Tibial nerve (tissue), 4 donors: ENCODE results near the gene TLR9. TPM values are rescaled to one million over a fixed set of nuclear protein-coding genes. Genes with fewer than 3 reads are reported as not detected.
"Not testable (repeated sequence)": the region's sequence is repeated elsewhere in the genome, so short reads cannot be mapped to it uniquely, and the experiment has no call there.

Experiments used
- DNase-seq, 2 donors: peaks; one replicate each; pipeline ENCODE4 v3.0.0-alpha.2; 2019; ENCODE audit warnings: low spot score in 2 of 2
- H3K27ac ChIP-seq, 4 donors: fragments of 200-600 bp; sonication (generic) in 3 of 4; one replicate each; pipeline ENCODE4 v1.5.1; 2017 to 2019; ENCODE audit warnings: mild to moderate bottlenecking in 1 of 4
- H3K27me3 ChIP-seq, 2 donors: fragments of 200-600 bp; sonication (generic) in 1 of 2; one replicate each; pipeline versions ENCODE4 v1.5.1 to v1.6.0; 2017 to 2019
- H3K36me3 ChIP-seq, 3 donors: fragments of 200-600 bp; sonication (generic); one replicate each; pipeline ENCODE4 v1.5.1; 2018 to 2019
- H3K4me1 ChIP-seq, 4 donors: fragments of 200-600 bp; sonication (generic) in 3 of 4; one replicate each; pipeline ENCODE4 v1.5.1; 2017 to 2019
- H3K4me3 ChIP-seq, 4 donors: fragments of 200-600 bp; sonication (generic) in 3 of 4; one replicate each; pipeline ENCODE4 v1.5.1; 2017 to 2019; ENCODE audit warnings: mild to moderate bottlenecking in 1 of 4, moderate library complexity in 1 of 4
- H3K9me3 ChIP-seq, 4 donors: fragments of 200-600 bp; sonication (generic) in 3 of 4; one replicate each; pipeline ENCODE4 v1.5.1; 2017 to 2019
- CTCF ChIP-seq, 5 experiments: fragments of 200-600 bp in 3 of 5; fragments of 450-650 bp in 2 of 5; sonication (generic) in 3 of 5; IDR thresholded peaks; one replicate each; pipeline ENCODE4 v1.5.1; 2016 to 2019; ENCODE audit warnings: antibody characterized with exemption in 5 of 5, mild to moderate bottlenecking in 3 of 5, moderate library complexity in 2 of 5
- EP300 ChIP-seq, 2 donors: sonication (generic); formaldehyde crosslinking; IDR thresholded peaks; one replicate each; pipeline ENCODE4 v1.6.1; 2017; ENCODE audit warnings: antibody characterized with exemption in 2 of 2, mild to moderate bottlenecking in 1 of 2
- POLR2A ChIP-seq, 2 donors: fragments of 450-650 bp; IDR thresholded peaks; one replicate each; pipeline ENCODE4 v1.6.1; 2017; ENCODE audit warnings: antibody characterized with exemption in 2 of 2, mild to moderate bottlenecking in 2 of 2, moderate library complexity in 2 of 2
- WGBS, 2 donors: methylation state at CpG; one replicate each; pipeline ENCODE4 v1.1.5; 2018; 5-methylcytosine and 5-hydroxymethylcytosine counted together
- total RNA-seq, 4 donors: library from RNA; depleted of rRNA; stranded (reverse); fragments of >200 nt; gene quantifications; one replicate each; pipeline ENCODE4 v1.1.0, GENCODE V29; 2016

The TLR9 gene
- under 1 TPM in 2 of 4 donors, not detected in 2; 0.30 to 0.39 TPM for total RNA-seq

GRCh38 chr3:52225452-52226228 is at the start of gene TLR9:
Gene TLR9, minus strand, starts transcription at chr3:52225645. Its CDS starts 116 bp downstream, at chr3:52225529.
- Histone ChIP-seq H3K9me3 (no peaks in the 10 kb centered on the region), H3K36me3 (peaks cover 0 to 47% (median 19%) of the 10 kb centered on the region in 3 donors), H3K27ac (peak within 1 kb of the TSS in 1 of 4 donors; percentile 62), H3K4me3 (peak within 1 kb of the TSS in 1 of 4 donors; percentile 21), H3K27me3 (no peaks in the 10 kb centered on the region), H3K4me1 (peaks cover 0 to 13% (median 1%) of the 10 kb centered on the region in 4 donors)
- DNase-seq: no peak
- WGBS, 2 donors: 60 to 64% methylated on average over 9 of the region's 9 CpGs
- no peak for TF ChIP-seq CTCF (IDR thresholded peaks at IDR 0.05)
- TF ChIP-seq EP300 (IDR thresholded peaks at IDR 0.05): no peak
- no peak for TF ChIP-seq POLR2A (IDR thresholded peaks at IDR 0.05)

GRCh38 chr3:52274781-52275180 is 49.3 kb upstream of the TLR9 start:
- peaks cover 0 to 16% (median 0%) of the 10 kb centered on the region in 3 donors for H3K36me3 ChIP-seq
- H3K4me1 ChIP-seq: peaks cover 0 to 84% (median 46%) of the 10 kb centered on the region in 4 donors
- DNase-seq, H3K4me3 ChIP-seq, H3K27me3 ChIP-seq, H3K27ac ChIP-seq, H3K9me3 ChIP-seq: not testable (repeated sequence)
- WGBS, 2 donors: 91 to 93% methylated on average over 18 of the region's 18 CpGs

- Histone ChIP-seq H3K27ac (peak overlapping the region in 1 of 4 donors; percentile 79), H3K4me3 (no peak overlapping the region), H3K9me3 (no peaks in the 10 kb centered on the region), H3K36me3 (peaks cover 0 to 33% (median 10%) of the 10 kb centered on the region in 3 donors), H3K27me3 (no peaks in the 10 kb centered on the region), H3K4me1 (peaks cover 0 to 94% (median 56%) of the 10 kb centered on the region in 4 donors)
- DNase-seq: no peak
- TF ChIP-seq POLR2A (IDR thresholded peaks at IDR 0.05): no peak
- TF ChIP-seq CTCF (IDR thresholded peaks at IDR 0.05): no peak
- TF ChIP-seq EP300 (IDR thresholded peaks at IDR 0.05): no peak
- WGBS, 2 donors: 80 to 81% methylated on average over 3 of the region's 3 CpGs
Observed at GRCh38 chr3:52272831-52273230, 47.4 kb upstream of the TLR9 start.

- H3K27me3 ChIP-seq, H3K9me3 ChIP-seq, H3K4me3 ChIP-seq, DNase-seq: not testable (repeated sequence)
- WGBS, 2 donors: 91 to 93% methylated on average over 9 of the region's 9 CpGs
- Histone ChIP-seq H3K27ac (peak overlapping the region in 3 of 4 donors; percentile 48 to 79 (median 79)), H3K36me3 (peaks cover 0 to 40% (median 12%) of the 10 kb centered on the region in 3 donors), H3K4me1 (peaks cover 0 to 100% (median 56%) of the 10 kb centered on the region in 4 donors)
Observed at GRCh38 chr3:52272172-52272571, 46.7 kb upstream of the TLR9 start.

GRCh38 chr3:52270252-52270754 is 44.9 kb upstream of the TLR9 start:
- 3 to 6% methylated on average over 9 of the region's 9 CpGs for WGBS, 2 donors
- Histone ChIP-seq H3K4me1 (peaks cover 0 to 84% (median 42%) of the 10 kb centered on the region in 4 donors), H3K9me3 (no peaks in the 10 kb centered on the region), H3K36me3 (peaks cover 0 to 58% (median 19%) of the 10 kb centered on the region in 3 donors), H3K4me3 (no peak overlapping the region), H3K27me3 (no peaks in the 10 kb centered on the region), H3K27ac (peak overlapping the region in 3 of 4 donors; percentile 61 to 79 (median 79))
- no peak for DNase-seq
- TF ChIP-seq CTCF (IDR thresholded peaks at IDR 0.05): no peak
- TF ChIP-seq POLR2A (IDR thresholded peaks at IDR 0.05): no peak
- no peak for TF ChIP-seq EP300 (IDR thresholded peaks at IDR 0.05)

GRCh38 chr3:52269776-52270175 is 44.3 kb upstream of the TLR9 start:
- H3K4me1 ChIP-seq: peaks cover 0 to 78% (median 39%) of the 10 kb centered on the region in 4 donors
- WGBS, 2 donors: 42 to 58% methylated on average over 3 of the region's 3 CpGs
- H3K9me3 ChIP-seq: no peaks in the 10 kb centered on the region
- no peak for DNase-seq
- no peak overlapping the region for H3K4me3 ChIP-seq
- peaks cover 0 to 61% (median 19%) of the 10 kb centered on the region in 3 donors for H3K36me3 ChIP-seq
- TF ChIP-seq CTCF (IDR thresholded peaks at IDR 0.05) (no peak), POLR2A (IDR thresholded peaks at IDR 0.05) (no peak)
- no peaks in the 10 kb centered on the region for H3K27me3 ChIP-seq
- H3K27ac ChIP-seq: peak overlapping the region in 3 of 4 donors; percentile 61 to 79 (median 79)
